OCI-LY1 (cell line): ENCODE results near the gene ATP8B1.
"Not testable (repeated sequence)": the region's sequence is repeated elsewhere in the genome, so short reads cannot be mapped to it uniquely, and the experiment has no call there.

ENCODE experiments used
- H2AFZ ChIP-seq: fragments of 200-600 bp; sonication (generic), shearing (Covaris generic); 2 replicates; pipeline ENCODE4 v1.6.0; 2014; ENCODE audit warnings: antibody characterized with exemption, mild to moderate bottlenecking, low read length
- H3F3A ChIP-seq: fragments of 200-600 bp; sonication (generic), shearing (Covaris generic); 2 replicates; pipeline ENCODE4 v1.6.0; 2014; ENCODE audit warnings: mild to moderate bottlenecking, antibody characterized with exemption, low read length, moderate library complexity; ENCODE audit not compliant: insufficient read depth
- H3K27ac ChIP-seq: fragments of 200-600 bp; sonication (generic); 2 replicates; pipeline ENCODE4 v1.5.1; 2014; ENCODE audit warnings: low read length, mixed run types, mild to moderate bottlenecking, low read depth; ENCODE audit not compliant: poor library complexity, severe bottlenecking
- H3K27me3 ChIP-seq: fragments of 200-600 bp; sonication (generic); 2 replicates; pipeline ENCODE4 v1.6.0; 2014; ENCODE audit warnings: antibody characterized with exemption, mild to moderate bottlenecking, low read length, moderate library complexity; ENCODE audit not compliant: insufficient read depth
- H3K36me3 ChIP-seq: fragments of 200-600 bp; sonication (generic); 2 replicates; pipeline ENCODE4 v1.6.1; 2014; ENCODE audit warnings: mild to moderate bottlenecking, antibody characterized with exemption, low read length, moderate library complexity, mixed read lengths; ENCODE audit not compliant: insufficient read depth
- H3K4me1 ChIP-seq: fragments of 200-600 bp; sonication (generic); 2 replicates; pipeline ENCODE4 v1.5.1; 2014; ENCODE audit warnings: mild to moderate bottlenecking, low read length, moderate library complexity; ENCODE audit not compliant: insufficient read depth, severe bottlenecking
- H3K4me2 ChIP-seq: fragments of 200-600 bp; sonication (generic), shearing (Covaris generic); 2 replicates; pipeline ENCODE4 v1.6.1; 2014; ENCODE audit warnings: low read length
- H3K4me3 ChIP-seq: fragments of 200-600 bp; sonication (generic); 2 replicates; pipeline ENCODE4 v1.5.1; 2014; ENCODE audit warnings: low read length, low read depth, mild to moderate bottlenecking, mixed read lengths; ENCODE audit not compliant: poor library complexity, severe bottlenecking
- H3K79me2 ChIP-seq: fragments of 200-600 bp; shearing (Covaris generic); 2 replicates; pipeline ENCODE4 v1.6.1; 2016; ENCODE audit warnings: mixed run types, low read length, mixed read lengths; ENCODE audit not compliant: insufficient read depth
- H3K9ac ChIP-seq: fragments of 200-600 bp; sonication (generic), shearing (Covaris generic); 2 replicates; pipeline ENCODE4 v1.6.1; 2014; ENCODE audit warnings: mild to moderate bottlenecking, low read length, mixed read lengths
- H3K9me2 ChIP-seq: fragments of 200-600 bp; sonication (generic), shearing (Covaris generic); 2 replicates; pipeline ENCODE4 v1.6.1; 2014; ENCODE audit warnings: low read depth, mild to moderate bottlenecking, low read length, mixed read lengths
- H3K9me3 ChIP-seq: fragments of 200-600 bp; shearing (Covaris generic); 2 replicates; pipeline ENCODE4 v1.6.1; 2014; ENCODE audit warnings: low read length, mixed read lengths
- H4K20me1 ChIP-seq: fragments of 200-600 bp; sonication (generic), shearing (Covaris generic); 2 replicates; pipeline ENCODE4 v1.6.0; 2016; ENCODE audit warnings: mild to moderate bottlenecking, low read length; ENCODE audit not compliant: insufficient read depth
- EZH2 ChIP-seq: fragments of 200-600 bp; sonication (generic), shearing (Covaris generic); IDR thresholded peaks from 2 replicates; pipeline ENCODE4 v1.8.0; 2017; ENCODE audit warnings: borderline replicate concordance, mixed run types, mild to moderate bottlenecking, antibody characterized with exemption, low read length, moderate library complexity, mixed read lengths
- TF ChIP-seq, protein P1 (sequence below): fragments of 200-600 bp; sonication (generic), shearing (Covaris generic); IDR thresholded peaks from 2 replicates; pipeline ENCODE4 v1.5.1; 2017; ENCODE audit warnings: mild to moderate bottlenecking, antibody characterized with exemption, low read length, moderate library complexity, mixed read lengths

Gene ATP8B1

DNA sequence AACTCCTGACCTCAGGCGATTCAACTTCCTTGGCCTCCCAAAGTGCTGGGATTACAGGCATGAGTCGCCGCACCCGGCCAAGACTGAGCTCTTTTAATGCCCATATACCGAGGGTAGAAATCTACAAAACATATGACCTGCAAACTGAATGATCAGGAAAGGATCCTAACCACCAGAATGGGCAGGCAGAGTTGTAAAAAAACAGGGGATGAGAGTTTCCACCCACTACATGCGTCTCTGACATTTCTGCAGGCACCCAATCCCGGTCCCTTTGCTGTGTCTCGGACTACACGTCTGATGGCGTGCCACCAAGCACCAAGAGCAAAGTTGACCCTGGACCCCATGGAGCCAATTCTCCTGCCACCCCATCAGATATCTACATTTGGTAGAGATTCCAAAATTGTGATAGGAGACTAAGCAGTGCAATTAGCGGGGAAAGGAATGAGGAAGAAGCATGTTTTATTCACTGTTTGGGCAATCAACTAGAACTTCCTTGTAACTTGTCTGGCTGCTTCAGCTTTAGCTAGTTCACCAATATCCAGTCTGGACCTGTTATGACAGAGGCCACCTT lies 74.1 kb downstream of the ATP8B1 start:
- Histone ChIP-seq H3K27me3 (no peaks in the 10 kb centered on the region), H3K9me3 (0 out of 2 replicates have a peak, but pooled peaks cover 3% of the 10 kb centered on the region), H2AFZ (no peak overlapping the region), H3F3A (no peaks in the 10 kb centered on the region), H3K4me2 (no peak overlapping the region), H3K4me3 (no peak overlapping the region), H3K27ac (no peak overlapping the region), H3K9ac (no peak overlapping the region), H3K9me2 (no peaks in the 10 kb centered on the region), H3K36me3 (no peaks in the 10 kb centered on the region; the same call in 1 of the 2 replicates), H3K79me2 (no peaks in the 10 kb centered on the region), H3K4me1 (no peaks in the 10 kb centered on the region), H4K20me1 (no peaks in the 10 kb centered on the region)
- TF ChIP-seq, protein P1, sequence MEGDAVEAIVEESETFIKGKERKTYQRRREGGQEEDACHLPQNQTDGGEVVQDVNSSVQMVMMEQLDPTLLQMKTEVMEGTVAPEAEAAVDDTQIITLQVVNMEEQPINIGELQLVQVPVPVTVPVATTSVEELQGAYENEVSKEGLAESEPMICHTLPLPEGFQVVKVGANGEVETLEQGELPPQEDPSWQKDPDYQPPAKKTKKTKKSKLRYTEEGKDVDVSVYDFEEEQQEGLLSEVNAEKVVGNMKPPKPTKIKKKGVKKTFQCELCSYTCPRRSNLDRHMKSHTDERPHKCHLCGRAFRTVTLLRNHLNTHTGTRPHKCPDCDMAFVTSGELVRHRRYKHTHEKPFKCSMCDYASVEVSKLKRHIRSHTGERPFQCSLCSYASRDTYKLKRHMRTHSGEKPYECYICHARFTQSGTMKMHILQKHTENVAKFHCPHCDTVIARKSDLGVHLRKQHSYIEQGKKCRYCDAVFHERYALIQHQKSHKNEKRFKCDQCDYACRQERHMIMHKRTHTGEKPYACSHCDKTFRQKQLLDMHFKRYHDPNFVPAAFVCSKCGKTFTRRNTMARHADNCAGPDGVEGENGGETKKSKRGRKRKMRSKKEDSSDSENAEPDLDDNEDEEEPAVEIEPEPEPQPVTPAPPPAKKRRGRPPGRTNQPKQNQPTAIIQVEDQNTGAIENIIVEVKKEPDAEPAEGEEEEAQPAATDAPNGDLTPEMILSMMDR = no peak
- no peak for TF ChIP-seq EZH2

DNA sequence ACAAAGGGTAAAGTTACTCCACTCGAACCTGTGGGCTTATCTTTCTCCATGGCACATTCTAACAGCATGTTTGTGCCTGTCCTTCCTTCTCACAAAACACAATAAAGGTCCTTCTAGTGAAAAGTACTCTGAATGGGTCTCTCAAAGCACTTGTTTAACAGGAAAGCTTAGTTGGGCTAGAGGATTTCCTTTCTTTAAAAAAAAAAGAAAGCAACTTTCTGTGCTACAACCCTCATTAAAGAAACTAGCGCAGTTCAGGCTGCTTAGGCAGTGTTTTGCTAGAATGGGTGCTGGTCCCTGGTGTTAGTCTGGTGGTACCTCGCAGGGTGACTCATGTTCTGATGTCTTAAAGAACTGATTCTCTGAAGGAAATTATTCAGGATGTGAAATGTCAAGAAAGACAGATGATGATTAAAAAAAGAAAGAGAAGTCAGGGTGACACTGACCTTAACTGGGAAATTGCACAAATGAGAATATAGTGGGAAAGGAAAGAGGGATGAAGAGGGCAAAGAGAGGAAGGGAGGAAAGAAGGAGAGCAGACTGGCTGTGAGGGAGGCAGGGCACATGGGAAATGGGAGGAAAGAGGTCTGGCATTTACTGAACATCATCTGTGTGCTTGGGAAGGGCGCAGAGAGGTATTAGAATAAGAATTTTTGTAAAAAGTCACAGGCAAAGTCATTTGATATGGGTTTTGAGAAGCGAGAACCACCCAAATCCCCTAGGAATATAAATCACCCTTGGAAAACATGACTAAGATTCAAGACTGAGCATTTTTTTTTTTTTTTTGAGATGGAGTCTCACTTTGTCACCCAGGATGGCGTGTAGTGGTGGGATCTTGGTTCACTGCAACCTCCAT lies 74.9 kb downstream of the ATP8B1 start:
- Histone ChIP-seq H4K20me1 (no peaks in the 10 kb centered on the region), H3K9ac (no peak overlapping the region), H3F3A (no peaks in the 10 kb centered on the region), H2AFZ (no peak overlapping the region), H3K4me2 (no peak overlapping the region), H3K9me2 (no peaks in the 10 kb centered on the region), H3K4me1 (no peaks in the 10 kb centered on the region), H3K79me2 (no peaks in the 10 kb centered on the region), H3K9me3 (0 out of 2 replicates have a peak, but pooled peaks cover 3% of the 10 kb centered on the region), H3K4me3 (no peak overlapping the region), H3K36me3 (no peaks in the 10 kb centered on the region; the same call in 1 of the 2 replicates), H3K27me3 (no peaks in the 10 kb centered on the region), H3K27ac (no peak overlapping the region)
- TF ChIP-seq, protein P1 = no peak
- no peak for TF ChIP-seq EZH2

DNA sequence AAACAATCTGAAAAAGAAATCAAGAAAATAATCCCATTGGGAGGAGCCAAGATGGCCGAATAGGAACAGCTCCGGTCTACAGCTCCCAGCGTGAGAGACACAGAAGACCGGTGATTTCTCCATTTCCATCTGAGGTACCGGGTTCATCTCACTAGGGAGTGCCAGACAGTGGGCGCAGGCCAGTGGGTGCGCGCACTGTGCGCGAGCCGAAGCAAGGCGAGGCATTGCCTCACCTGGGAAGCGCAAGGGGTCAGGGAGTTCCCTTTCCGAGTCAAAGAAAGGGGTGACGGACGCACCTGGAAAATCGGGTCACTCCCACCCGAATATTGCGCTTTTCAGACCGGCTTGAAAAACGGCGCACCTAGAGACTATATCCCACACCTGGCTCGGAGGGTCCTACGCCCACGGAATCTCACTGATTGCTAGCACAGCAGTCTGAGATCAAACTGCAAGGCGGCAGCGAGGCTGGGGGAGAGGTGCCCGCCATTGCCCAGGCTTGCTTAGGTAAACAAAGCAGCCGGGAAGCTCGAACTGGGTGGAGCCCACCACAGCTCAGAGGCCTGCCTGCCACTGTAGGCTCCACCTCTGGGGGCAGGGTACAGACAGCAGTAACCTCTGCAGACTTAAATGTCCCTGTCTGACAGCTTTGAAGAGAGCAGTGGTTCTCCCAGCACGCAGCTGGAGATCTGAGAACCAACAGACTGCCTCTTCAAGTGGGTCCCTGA lies 83.7 kb downstream of the ATP8B1 start:
- not testable (repeated sequence) for H3F3A ChIP-seq, H3K79me2 ChIP-seq, H3K27ac ChIP-seq, H3K4me3 ChIP-seq, H3K9me3 ChIP-seq, H3K36me3 ChIP-seq, H4K20me1 ChIP-seq, H2AFZ ChIP-seq, H3K27me3 ChIP-seq, H3K4me1 ChIP-seq, H3K9me2 ChIP-seq, H3K4me2 ChIP-seq, H3K9ac ChIP-seq
